ENCODE measurements around the gene CYP27B1.
A peak's percentile ranks its signal among the peaks of the same experiment; 100 is the strongest.
"Not testable (repeated sequence)": the region's sequence is repeated elsewhere in the genome, so short reads cannot be mapped to it uniquely, and the experiment has no call there.

CYP27B1 gene

DNA sequence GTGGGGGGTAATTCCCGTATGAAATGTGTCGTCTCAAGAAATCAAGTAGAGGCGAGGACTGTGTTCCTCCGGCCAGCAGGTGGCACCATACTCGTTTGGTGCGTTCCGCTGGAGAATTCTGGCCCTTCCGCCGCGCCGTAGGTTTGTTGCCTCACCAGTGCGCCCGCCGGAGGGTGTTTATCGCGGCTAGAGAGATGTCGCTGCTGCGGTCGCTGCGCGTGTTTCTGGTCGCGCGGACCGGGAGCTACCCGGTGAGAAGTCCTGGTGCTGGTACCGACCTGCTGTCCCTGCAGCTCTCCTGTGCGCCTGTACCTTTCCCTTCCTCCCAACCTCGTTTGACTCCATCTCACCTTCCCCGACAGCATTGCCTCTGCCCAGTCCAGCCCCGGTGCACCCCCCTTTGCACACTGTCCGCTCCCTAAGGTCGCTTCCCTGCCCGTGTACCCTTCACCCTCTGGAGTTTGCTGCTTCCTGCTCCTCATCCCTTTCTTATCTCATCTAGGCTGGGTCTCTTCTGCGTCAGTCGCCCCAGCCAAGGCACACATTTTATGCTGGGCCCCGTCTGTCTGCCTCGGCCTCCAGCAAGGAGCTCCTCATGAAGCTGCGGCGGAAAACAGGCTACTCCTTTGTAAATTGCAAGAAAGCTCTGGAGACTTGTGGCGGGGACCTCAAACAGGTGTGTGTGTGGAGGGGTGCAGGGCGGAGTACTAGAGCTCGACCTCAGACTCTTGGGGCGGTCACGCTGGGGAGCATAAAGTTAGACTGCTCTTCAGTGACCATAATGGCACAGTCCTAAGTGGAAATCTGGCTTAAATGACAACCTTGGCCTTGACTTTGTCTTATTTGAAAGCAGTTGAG lies 16.0 kb upstream of the CYP27B1 start, which contains the start of gene TSFM:
TSS of gene TSFM (plus strand) at position 180 of the 858 bp plus-strand sequence. CDS start at position 195, 15 bp downstream.
- peak; percentile 98 for DNase-seq

DNA sequence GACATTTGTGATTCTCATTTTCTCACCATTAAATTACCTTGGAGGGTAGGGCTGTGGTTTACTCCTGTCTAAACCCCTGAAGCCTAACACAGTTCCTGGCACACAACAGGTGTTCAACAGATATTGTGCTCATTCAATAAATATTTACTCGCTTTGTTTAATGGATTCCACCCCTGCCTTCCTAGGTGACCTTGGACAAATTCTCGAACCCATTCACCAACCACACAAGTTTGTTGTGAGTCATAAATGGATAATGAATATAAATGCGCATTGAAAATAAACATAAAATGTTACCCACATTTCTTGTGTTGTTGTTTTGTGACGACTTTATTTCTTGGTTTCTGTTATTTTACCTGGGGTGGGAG lies 15.3 kb upstream of the CYP27B1 start:
- no peak for DNase-seq

DNA sequence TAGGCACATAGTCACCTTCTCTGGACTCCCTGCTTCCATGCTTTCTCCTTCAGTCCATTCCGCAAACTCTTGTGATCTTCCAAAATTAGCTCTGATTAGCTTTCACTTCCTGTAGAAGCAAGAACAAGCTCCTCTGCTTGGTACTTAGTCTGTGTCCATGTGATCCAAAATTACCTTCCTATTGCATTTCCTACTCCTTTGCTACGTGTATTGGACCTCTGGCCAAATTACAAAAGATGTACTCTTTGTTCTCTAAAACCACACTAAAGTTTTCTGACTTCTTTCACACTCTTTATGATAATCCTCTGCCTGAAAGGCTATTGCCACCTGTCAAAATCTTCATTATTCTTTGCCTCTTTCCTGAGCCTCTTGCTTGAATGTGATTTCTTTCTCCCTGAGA lies 14.9 kb upstream of the CYP27B1 start:
- DNase-seq = no peak

DNA sequence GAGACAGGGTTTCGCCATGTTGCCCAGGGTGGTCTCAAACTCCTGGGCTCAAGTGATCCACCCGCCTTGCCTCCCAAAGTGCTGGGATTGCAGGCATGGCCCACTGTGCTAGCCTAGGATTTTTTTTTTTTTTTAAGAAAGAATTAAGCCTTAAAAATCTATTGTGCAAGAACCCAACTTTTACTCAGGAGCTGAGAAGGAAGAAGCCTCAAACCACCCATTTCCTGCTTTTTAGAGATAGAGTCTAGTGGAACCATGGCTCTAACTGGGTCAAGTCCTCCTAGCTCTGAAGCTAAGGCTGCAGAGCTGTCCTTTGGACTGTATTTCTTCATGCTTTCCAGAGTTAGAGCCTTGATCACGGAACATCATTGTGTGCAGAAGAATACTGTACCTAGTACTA lies 14.4 kb upstream of the CYP27B1 start:
- peak; percentile 48 for DNase-seq

DNA sequence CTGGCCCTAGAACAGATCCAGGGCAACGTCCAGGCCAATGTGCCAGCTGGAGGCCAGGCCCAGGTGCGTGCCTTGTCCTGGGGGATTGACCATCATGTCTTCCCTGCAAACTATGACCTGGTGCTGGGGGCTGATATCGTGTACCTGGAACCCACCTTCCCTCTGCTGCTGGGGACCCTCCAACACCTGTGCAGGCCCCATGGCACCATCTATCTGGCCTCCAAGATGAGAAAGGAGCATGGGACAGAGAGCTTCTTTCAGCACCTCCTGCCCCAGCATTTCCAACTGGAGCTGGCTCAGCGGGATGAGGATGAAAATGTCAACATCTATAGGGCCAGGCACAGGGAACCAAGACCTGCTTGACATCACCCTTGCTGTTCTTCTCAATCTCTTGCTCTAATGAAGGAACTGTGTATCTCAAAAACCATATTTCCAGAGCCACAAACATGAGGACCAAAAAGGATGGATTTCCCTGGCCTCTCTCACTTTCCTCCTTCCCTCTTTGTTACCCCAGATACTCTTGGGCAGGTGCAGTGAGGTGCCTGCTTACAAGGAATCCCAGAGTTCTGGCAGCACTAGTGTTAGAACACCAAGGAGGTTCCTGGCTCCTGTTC lies 13.5 kb upstream of the CYP27B1 start:
- no peak for DNase-seq

DNA sequence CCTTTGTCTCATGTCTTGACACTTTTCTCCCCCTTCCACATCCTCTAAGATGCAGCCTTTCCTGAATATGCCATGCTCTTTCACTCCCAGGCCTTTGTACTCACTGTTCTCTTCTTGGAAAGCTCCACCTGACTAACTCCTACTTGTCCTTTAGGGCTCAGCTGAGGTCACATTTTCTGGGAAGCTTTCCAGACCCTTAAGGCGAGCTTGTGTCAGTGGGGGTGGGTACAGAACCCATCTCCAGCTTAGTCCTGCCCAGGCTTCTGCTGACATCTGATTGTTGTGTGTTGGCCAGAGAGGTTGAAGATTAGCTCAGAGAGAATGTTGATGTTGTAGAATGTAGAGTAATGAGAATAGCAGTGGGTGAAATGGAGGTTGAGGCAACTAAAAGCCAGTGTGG lies 12.9 kb upstream of the CYP27B1 start:
- no peak for DNase-seq

DNA sequence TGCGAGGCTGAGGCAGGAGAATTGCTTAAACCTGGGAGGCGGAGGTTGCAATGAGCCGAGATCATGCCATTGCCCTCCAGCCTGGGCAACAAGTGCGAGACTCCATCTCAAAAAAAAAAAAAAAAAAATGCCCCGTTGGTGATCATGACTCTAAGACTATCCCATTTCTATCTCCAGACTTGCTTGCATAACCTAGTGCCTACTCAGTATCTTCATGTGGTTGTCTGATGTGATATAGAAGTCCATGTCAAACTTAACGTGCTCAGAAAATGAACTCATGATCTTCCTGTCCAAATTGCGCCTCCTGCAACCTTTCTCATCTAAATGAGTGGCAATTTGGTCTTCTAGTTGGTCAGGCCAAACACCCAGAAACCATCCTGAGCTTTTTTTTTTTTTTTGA lies 11.0 kb upstream of the CYP27B1 start:
- DNase-seq = no peak

GRCh38 chr12:57777367-57777766 lies 10.5 kb upstream of the CYP27B1 start:
- DNase-seq = no peak

- no peak for DNase-seq
Measured at GRCh38 chr12:57776247-57776587, 9.3 kb upstream of the CYP27B1 start.

- DNase-seq = peak; percentile 58
Measured at GRCh38 chr12:57775563-57776246, 8.8 kb upstream of the CYP27B1 start.

- no peak for DNase-seq
Measured at GRCh38 chr12:57775044-57775443, 8.2 kb upstream of the CYP27B1 start.

- DNase-seq = not testable (repeated sequence)
Measured at GRCh38 chr12:57774634-57775033, 7.8 kb upstream of the CYP27B1 start.

DNA sequence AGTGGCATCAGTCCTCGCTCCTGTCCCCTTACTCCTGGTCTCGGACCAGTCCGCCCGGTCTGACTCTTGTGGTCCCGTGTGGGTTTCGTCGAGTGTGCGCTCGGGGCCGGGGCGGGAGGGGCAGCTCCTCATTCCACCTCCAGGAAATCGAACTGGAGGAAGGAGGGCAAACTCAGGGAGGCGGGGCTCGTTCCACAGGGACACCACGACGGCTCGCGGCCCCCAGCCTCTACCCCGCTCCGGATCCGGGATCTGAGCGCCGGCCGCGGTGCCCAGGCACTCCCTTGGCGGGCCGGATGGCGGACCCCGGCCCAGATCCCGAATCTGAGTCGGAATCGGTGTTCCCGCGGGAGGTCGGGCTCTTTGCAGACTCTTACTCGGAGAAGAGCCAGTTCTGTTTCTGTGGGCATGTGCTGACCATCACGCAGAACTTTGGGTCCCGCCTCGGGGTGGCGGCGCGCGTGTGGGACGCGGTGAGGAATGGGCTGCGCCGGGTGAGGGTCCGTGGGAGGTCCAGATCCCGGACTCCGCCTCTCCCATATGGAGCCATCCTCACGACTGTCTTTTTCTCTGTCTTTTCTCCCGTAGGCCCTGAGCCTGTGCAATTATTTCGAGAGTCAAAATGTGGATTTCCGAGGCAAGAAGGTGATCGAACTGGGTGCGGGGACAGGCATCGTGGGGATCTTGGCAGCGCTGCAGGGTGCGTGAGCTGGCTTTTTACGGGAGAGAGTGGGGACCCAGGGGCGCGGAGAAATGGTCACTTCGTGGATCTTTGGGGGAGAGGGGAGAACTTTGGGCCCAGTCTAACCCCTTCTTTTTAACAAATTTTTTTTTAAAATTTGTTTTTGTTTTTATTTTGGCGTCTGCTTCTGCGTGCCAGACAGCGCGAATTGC lies 5.8 kb upstream of the CYP27B1 start, which contains the start of gene EEF1AKMT3:
TSS of gene EEF1AKMT3 (plus strand) at position 186 of the 894 bp plus-strand sequence. CDS start at position 297, 111 bp downstream.
- DNase-seq = peak; percentile 74

- peak; percentile 99 for DNase-seq
Measured at GRCh38 chr12:57771873-57772428, 5.1 kb upstream of the CYP27B1 start, which contains the start of gene METTL1. TSS of gene METTL1 (minus strand) at chr12:57772105. CDS start at chr12:57772083, 22 bp downstream.

DNA sequence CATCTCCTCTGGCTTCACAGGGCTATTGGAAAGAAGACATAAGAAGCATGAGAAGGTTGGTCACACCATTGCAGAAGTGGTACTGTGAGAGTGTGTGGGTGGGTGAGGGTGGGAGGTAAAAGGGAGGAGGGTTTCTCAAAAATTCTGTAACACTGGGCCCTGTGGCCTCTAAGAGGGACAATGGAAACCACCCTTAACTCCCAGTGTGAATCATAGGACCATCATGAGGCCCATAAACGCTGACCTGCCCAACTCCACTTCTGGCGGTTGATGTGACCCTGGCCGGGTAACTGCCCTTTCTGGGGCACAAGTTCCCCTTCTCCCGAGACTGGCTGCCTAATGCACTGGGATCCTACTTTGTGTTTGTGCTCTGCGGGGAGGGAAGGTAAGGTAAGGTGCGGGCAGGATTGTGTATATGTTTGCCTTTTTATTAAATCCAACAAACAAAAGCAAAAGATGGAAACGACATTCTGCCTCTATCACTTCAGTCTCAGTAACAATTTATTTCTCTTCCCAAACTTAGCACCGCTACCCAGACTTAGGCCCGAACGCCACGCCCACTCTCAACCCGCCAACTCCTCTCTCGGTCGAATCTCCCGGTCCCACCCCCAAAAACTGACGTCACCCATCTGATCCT lies 4.5 kb upstream of the CYP27B1 start:
- peak; percentile 97 for DNase-seq

GRCh38 chr12:57770734-57771133 lies 3.9 kb upstream of the CYP27B1 start:
- no peak for DNase-seq

DNA sequence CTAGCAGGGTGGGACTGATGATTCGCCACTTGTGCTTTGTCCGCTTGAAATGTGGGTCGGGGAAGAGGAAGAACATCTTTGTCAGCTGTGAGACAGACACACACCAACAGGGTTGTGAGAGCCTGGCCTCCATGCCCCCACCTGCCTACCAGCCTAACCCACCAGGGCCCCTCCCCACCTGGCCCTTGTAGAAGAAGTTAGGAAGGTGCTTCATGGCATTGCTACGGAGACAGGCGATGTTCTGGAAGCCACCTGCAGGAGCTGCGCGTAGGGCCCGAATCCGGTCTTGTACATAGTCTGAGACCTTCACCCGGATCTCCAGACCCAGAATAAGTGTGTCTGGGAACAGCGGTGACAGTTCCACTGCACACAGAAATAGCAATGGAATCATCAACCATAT lies 2.7 kb upstream of the CYP27B1 start:
- DNase-seq = no peak

DNA sequence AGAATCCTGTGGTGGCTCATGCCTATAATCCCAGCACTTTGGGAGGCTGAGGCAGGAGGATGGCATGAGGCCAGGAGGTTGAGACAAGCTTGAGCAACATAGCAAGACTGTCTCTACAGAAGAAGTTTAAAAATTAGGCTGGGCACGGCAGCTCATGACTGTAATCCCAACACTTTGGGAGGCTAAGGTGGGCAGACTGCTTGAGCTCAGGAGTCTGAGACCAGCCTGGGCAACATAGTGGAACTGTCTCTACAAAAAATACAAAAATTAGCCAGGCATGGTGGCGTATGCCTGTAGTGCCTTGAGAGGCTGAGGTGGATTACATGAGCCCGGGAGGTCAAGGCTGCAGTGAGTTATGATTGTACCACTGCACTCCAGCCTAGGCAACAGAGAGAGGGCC lies 998 bp upstream of the CYP27B1 start:
- DNase-seq = no peak

GRCh38 chr12:57767305-57767698 lies 424 bp upstream of the CYP27B1 start:
- DNase-seq = no peak

- DNase-seq = no peak
Measured at GRCh38 chr12:57765698-57766463, 997 bp downstream of the CYP27B1 start.
